Activated T-cell treated with anti-CD3 and anti-CD28 coated beads, Interleukin-2, amount 50 U/mL, for 72 hours (primary cell): Measurements from ENCODE around the gene NLRP3. TPM values are rescaled to one million over a fixed set of nuclear protein-coding genes. Genes with fewer than 3 reads are reported as not detected.

Experiments used
- ATAC-seq, 2 donors: fragments of 150-1000 bp; cut with Tn5 transposase; replicated peaks in 1 of 2; 2 replicates each; pipeline ENCODE4 v1.10.0; 2021; ENCODE audit warnings: moderate library complexity in 2 of 2, mild to moderate bottlenecking in 1 of 2
- DNase-seq, 2 donors: peaks; one replicate each; pipeline ENCODE4 v3.0.0; 2021 to 2022; ENCODE audit warnings: mixed read lengths in 1 of 2
- H3K27ac Mint-ChIP-seq: one replicate; pipeline ENCODE4 v1.8.0; 2022; ENCODE audit warnings: mild to moderate bottlenecking, moderate library complexity, mixed read lengths
- H3K27me3 Mint-ChIP-seq: one replicate; pipeline ENCODE4 v1.8.0; 2022; ENCODE audit warnings: low read depth, mixed read lengths
- H3K36me3 Mint-ChIP-seq, 2 donors: one replicate each; pipeline ENCODE4 v1.8.0; 2022; ENCODE audit warnings: mixed read lengths in 2 of 2, mild to moderate bottlenecking in 1 of 2; ENCODE audit not compliant: insufficient read depth in 2 of 2
- H3K4me1 Mint-ChIP-seq: one replicate; pipeline ENCODE4 v1.8.0; 2022; ENCODE audit warnings: low read depth, mixed read lengths
- H3K4me3 Mint-ChIP-seq, 2 donors: one replicate each; pipeline ENCODE4 v1.8.0; 2022; ENCODE audit warnings: mild to moderate bottlenecking in 2 of 2, mixed read lengths in 2 of 2, moderate library complexity in 2 of 2
- H3K9me3 Mint-ChIP-seq, 2 donors: one replicate each; pipeline ENCODE4 v1.8.0; 2022; ENCODE audit warnings: mixed read lengths in 2 of 2
- total RNA-seq, 2 donors: library from RNA; stranded (reverse); gene quantifications; one replicate each; pipeline ENCODE4 v1.2.3, GENCODE V29; 2022

Gene NLRP3
- total RNA-seq, 2 donors from 2014 or later, result 0.38 to 0.63 TPM

GRCh38 chr1:247402120-247402675 is 13.8 kb upstream of the NLRP3 start:
- no peak for ATAC-seq
- Mint-ChIP-seq H3K4me1 (peaks cover 8% of the 10 kb centered on the region), H3K36me3 (no peaks in the 10 kb centered on the region), H3K27me3 (peaks cover 24% of the 10 kb centered on the region), H3K4me3 (no peak overlapping the region), H3K9me3 (no peaks in the 10 kb centered on the region), H3K27ac (no peak overlapping the region)
- DNase-seq, result no peak

GRCh38 chr1:247406014-247406656 is 9.8 kb upstream of the NLRP3 start:
- Mint-ChIP-seq H3K4me1 (peaks cover 37% of the 10 kb centered on the region), H3K27me3 (peaks cover 14% of the 10 kb centered on the region), H3K9me3 (no peaks in the 10 kb centered on the region), H3K36me3 (no peaks in the 10 kb centered on the region), H3K4me3 (no peak overlapping the region), H3K27ac (peak overlapping the region; percentile 18)
- no peak for ATAC-seq
- no peak for DNase-seq

GRCh38 chr1:247407180-247407616 is 8.8 kb upstream of the NLRP3 start:
- Mint-ChIP-seq H3K27me3 (peaks cover 14% of the 10 kb centered on the region), H3K4me1 (peaks cover 37% of the 10 kb centered on the region), H3K4me3 (peak overlapping the region; percentile 49 to 73), H3K27ac (no peak overlapping the region), H3K36me3 (no peaks in the 10 kb centered on the region), H3K9me3 (no peaks in the 10 kb centered on the region)
- ATAC-seq (peak; percentile 81 to 82), DNase-seq (peak; percentile 64 to 78)

GRCh38 chr1:247408100-247408499 is 7.9 kb upstream of the NLRP3 start:
- H3K27me3 Mint-ChIP-seq, result peaks cover 7% of the 10 kb centered on the region
- H3K27ac Mint-ChIP-seq, result peak overlapping the region; percentile 71
- no peaks in the 10 kb centered on the region for H3K36me3 Mint-ChIP-seq
- H3K9me3 Mint-ChIP-seq, result no peaks in the 10 kb centered on the region
- ATAC-seq, result peak in 1 of 2 donors; percentile 5
- H3K4me3 Mint-ChIP-seq, result peak overlapping the region; percentile 49 to 73
- no peak for DNase-seq
- H3K4me1 Mint-ChIP-seq, result peaks cover 37% of the 10 kb centered on the region

GRCh38 chr1:247409869-247410544 is 6.0 kb upstream of the NLRP3 start:
- Mint-ChIP-seq H3K27me3 (peaks cover 5% of the 10 kb centered on the region), H3K27ac (no peak overlapping the region), H3K9me3 (no peaks in the 10 kb centered on the region), H3K36me3 (no peaks in the 10 kb centered on the region), H3K4me1 (peaks cover 39% of the 10 kb centered on the region), H3K4me3 (peak overlapping the region; percentile 51 to 74)
- ATAC-seq (peak; percentile 76 to 80), DNase-seq (peak; percentile 42 to 61)

GRCh38 chr1:247411621-247412327 is 4.2 kb upstream of the NLRP3 start:
- Mint-ChIP-seq H3K4me3 (no peak overlapping the region), H3K27ac (no peak overlapping the region), H3K4me1 (peaks cover 53% of the 10 kb centered on the region), H3K36me3 (no peaks in the 10 kb centered on the region), H3K9me3 (no peaks in the 10 kb centered on the region), H3K27me3 (peaks cover 17% of the 10 kb centered on the region)
- ATAC-seq (no peak), DNase-seq (no peak)

GRCh38 chr1:247417831-247418230 is 1.9 kb downstream of the NLRP3 start:
- ATAC-seq (no peak), DNase-seq (no peak)
- Mint-ChIP-seq H3K4me1 (peaks cover 56% of the 10 kb centered on the region), H3K9me3 (no peaks in the 10 kb centered on the region), H3K36me3 (peaks cover 0 to 3% of the 10 kb centered on the region in 2 donors), H3K27ac (no peak overlapping the region), H3K4me3 (no peak overlapping the region), H3K27me3 (peaks cover 19% of the 10 kb centered on the region)

- Mint-ChIP-seq H3K27me3 (peaks cover 19% of the 10 kb centered on the region), H3K4me1 (peaks cover 56% of the 10 kb centered on the region), H3K27ac (no peak overlapping the region), H3K36me3 (peaks cover 0 to 5% of the 10 kb centered on the region in 2 donors), H3K4me3 (no peak overlapping the region), H3K9me3 (no peaks in the 10 kb centered on the region)
- no peak for DNase-seq
- no peak for ATAC-seq
Observed at GRCh38 chr1:247419336-247419735, 3.4 kb downstream of the NLRP3 start.

- Mint-ChIP-seq H3K4me1 (peaks cover 43% of the 10 kb centered on the region), H3K9me3 (no peaks in the 10 kb centered on the region), H3K27ac (no peak overlapping the region), H3K4me3 (no peak overlapping the region), H3K36me3 (peaks cover 0 to 5% of the 10 kb centered on the region in 2 donors), H3K27me3 (peaks cover 9% of the 10 kb centered on the region)
- DNase-seq, result peak; percentile 38 to 40
- ATAC-seq, result peak; percentile 95 to 98
Observed at GRCh38 chr1:247421074-247421473, 5.1 kb downstream of the NLRP3 start.

- H3K27ac Mint-ChIP-seq, result no peak overlapping the region
- H3K4me3 Mint-ChIP-seq, result no peak overlapping the region
- H3K36me3 Mint-ChIP-seq, result no peaks in the 10 kb centered on the region
- H3K9me3 Mint-ChIP-seq, result no peaks in the 10 kb centered on the region
- ATAC-seq, result no peak
- no peak for DNase-seq
- no peaks in the 10 kb centered on the region for H3K4me1 Mint-ChIP-seq
- H3K27me3 Mint-ChIP-seq, result no peaks in the 10 kb centered on the region
Observed at GRCh38 chr1:247429496-247429895, 13.5 kb downstream of the NLRP3 start.

- H3K9me3 Mint-ChIP-seq, result no peaks in the 10 kb centered on the region
- H3K4me3 Mint-ChIP-seq, result no peak overlapping the region
- H3K36me3 Mint-ChIP-seq, result no peaks in the 10 kb centered on the region
- H3K27ac Mint-ChIP-seq, result no peak overlapping the region
- no peak for DNase-seq
- no peak for ATAC-seq
- H3K4me1 Mint-ChIP-seq, result no peaks in the 10 kb centered on the region
- H3K27me3 Mint-ChIP-seq, result no peaks in the 10 kb centered on the region
Observed at GRCh38 chr1:247430434-247430833, 14.5 kb downstream of the NLRP3 start.

- no peak overlapping the region for H3K27ac Mint-ChIP-seq
- no peak overlapping the region for H3K4me3 Mint-ChIP-seq
- ATAC-seq, result no peak
- H3K4me1 Mint-ChIP-seq, result no peaks in the 10 kb centered on the region
- no peak for DNase-seq
- H3K36me3 Mint-ChIP-seq, result no peaks in the 10 kb centered on the region
- no peaks in the 10 kb centered on the region for H3K9me3 Mint-ChIP-seq
- H3K27me3 Mint-ChIP-seq, result no peaks in the 10 kb centered on the region
Observed at GRCh38 chr1:247431643-247432042, 15.7 kb downstream of the NLRP3 start.

GRCh38 chr1:247434005-247434404 is 18.0 kb downstream of the NLRP3 start:
- H3K4me1 Mint-ChIP-seq, result no peaks in the 10 kb centered on the region
- H3K9me3 Mint-ChIP-seq, result no peaks in the 10 kb centered on the region
- H3K27me3 Mint-ChIP-seq, result no peaks in the 10 kb centered on the region
- H3K4me3 Mint-ChIP-seq, result no peak overlapping the region
- DNase-seq (no peak), ATAC-seq (no peak)
- H3K27ac Mint-ChIP-seq, result no peak overlapping the region
- no peaks in the 10 kb centered on the region for H3K36me3 Mint-ChIP-seq
